Measurements from ENCODE around the gene FNBP1.

DNA sequence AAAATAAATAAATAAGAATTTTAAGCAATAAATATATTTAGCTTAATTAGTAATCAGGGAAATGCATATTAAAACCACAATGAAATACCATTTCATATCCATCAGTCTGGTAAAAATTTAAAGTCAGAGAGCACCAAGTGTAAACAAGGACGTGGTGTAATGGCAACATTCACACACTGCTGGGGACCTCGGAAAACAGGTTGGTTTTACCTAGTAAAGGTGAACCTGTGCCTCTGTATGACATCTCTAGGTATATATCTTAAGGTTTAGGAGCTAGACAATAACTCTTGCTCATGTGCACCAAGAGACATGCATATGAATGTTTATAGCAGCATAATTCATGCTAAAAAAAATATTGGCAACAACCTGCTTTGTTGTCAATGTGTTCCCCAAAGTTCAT is 29.7 kb downstream of the FNBP1 start:
- TF ChIP-seq BHLHE40 (IDR thresholded peaks at IDR 0.05; ENCODE audit: low read length): no peak
- no peak for TF ChIP-seq TCF7 (IDR thresholded peaks at IDR 0.05; ENCODE audit: low read depth)
- TF ChIP-seq, protein P1, sequence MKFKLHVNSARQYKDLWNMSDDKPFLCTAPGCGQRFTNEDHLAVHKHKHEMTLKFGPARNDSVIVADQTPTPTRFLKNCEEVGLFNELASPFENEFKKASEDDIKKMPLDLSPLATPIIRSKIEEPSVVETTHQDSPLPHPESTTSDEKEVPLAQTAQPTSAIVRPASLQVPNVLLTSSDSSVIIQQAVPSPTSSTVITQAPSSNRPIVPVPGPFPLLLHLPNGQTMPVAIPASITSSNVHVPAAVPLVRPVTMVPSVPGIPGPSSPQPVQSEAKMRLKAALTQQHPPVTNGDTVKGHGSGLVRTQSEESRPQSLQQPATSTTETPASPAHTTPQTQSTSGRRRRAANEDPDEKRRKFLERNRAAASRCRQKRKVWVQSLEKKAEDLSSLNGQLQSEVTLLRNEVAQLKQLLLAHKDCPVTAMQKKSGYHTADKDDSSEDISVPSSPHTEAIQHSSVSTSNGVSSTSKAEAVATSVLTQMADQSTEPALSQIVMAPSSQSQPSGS (CRISPR knock-in tag; IDR thresholded peaks at IDR 0.05): no peak
- TF ChIP-seq FOXA1 (IDR thresholded peaks at IDR 0.05): no peak
- no peak for TF ChIP-seq FOXA1 (CRISPR knock-in tag; IDR thresholded peaks at IDR 0.05)
- TF ChIP-seq CHCHD3 (CRISPR knock-in tag; IDR thresholded peaks at IDR 0.05): no peak
- TF ChIP-seq, protein P2, sequence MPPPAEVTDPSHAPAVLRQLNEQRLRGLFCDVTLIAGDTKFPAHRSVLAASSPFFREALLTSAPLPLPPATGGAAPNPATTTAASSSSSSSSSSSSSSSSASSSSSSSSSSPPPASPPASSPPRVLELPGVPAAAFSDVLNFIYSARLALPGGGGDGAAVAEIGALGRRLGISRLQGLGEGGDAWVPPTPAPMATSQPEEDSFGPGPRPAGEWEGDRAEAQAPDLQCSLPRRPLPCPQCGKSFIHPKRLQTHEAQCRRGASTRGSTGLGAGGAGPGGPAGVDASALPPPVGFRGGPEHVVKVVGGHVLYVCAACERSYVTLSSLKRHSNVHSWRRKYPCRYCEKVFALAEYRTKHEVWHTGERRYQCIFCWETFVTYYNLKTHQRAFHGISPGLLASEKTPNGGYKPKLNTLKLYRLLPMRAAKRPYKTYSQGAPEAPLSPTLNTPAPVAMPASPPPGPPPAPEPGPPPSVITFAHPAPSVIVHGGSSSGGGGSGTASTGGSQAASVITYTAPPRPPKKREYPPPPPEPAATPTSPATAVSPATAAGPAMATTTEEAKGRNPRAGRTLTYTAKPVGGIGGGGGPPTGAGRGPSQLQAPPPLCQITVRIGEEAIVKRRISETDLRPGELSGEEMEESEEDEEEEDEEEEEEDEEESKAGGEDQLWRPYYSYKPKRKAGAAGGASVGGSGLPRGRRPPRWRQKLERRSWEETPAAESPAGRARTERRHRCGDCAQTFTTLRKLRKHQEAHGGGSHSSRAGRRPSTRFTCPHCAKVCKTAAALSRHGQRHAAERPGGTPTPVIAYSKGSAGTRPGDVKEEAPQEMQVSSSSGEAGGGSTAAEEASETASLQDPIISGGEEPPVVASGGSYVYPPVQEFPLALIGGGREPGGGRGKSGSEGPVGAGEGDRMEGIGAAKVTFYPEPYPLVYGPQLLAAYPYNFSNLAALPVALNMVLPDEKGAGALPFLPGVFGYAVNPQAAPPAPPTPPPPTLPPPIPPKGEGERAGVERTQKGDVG (CRISPR knock-in tag; IDR thresholded peaks at IDR 0.05; ENCODE audit: borderline replicate concordance): no peak
- no peak for TF ChIP-seq FOXK2 (IDR thresholded peaks at IDR 0.05)
- no peak for TF ChIP-seq PPARG (CRISPR knock-in tag; conservative IDR thresholded peaks at IDR 0.05)
- no peak for TF ChIP-seq ZNF788 (CRISPR knock-in tag; IDR thresholded peaks at IDR 0.05; ENCODE audit: borderline replicate concordance)
- TF ChIP-seq, protein P3, sequence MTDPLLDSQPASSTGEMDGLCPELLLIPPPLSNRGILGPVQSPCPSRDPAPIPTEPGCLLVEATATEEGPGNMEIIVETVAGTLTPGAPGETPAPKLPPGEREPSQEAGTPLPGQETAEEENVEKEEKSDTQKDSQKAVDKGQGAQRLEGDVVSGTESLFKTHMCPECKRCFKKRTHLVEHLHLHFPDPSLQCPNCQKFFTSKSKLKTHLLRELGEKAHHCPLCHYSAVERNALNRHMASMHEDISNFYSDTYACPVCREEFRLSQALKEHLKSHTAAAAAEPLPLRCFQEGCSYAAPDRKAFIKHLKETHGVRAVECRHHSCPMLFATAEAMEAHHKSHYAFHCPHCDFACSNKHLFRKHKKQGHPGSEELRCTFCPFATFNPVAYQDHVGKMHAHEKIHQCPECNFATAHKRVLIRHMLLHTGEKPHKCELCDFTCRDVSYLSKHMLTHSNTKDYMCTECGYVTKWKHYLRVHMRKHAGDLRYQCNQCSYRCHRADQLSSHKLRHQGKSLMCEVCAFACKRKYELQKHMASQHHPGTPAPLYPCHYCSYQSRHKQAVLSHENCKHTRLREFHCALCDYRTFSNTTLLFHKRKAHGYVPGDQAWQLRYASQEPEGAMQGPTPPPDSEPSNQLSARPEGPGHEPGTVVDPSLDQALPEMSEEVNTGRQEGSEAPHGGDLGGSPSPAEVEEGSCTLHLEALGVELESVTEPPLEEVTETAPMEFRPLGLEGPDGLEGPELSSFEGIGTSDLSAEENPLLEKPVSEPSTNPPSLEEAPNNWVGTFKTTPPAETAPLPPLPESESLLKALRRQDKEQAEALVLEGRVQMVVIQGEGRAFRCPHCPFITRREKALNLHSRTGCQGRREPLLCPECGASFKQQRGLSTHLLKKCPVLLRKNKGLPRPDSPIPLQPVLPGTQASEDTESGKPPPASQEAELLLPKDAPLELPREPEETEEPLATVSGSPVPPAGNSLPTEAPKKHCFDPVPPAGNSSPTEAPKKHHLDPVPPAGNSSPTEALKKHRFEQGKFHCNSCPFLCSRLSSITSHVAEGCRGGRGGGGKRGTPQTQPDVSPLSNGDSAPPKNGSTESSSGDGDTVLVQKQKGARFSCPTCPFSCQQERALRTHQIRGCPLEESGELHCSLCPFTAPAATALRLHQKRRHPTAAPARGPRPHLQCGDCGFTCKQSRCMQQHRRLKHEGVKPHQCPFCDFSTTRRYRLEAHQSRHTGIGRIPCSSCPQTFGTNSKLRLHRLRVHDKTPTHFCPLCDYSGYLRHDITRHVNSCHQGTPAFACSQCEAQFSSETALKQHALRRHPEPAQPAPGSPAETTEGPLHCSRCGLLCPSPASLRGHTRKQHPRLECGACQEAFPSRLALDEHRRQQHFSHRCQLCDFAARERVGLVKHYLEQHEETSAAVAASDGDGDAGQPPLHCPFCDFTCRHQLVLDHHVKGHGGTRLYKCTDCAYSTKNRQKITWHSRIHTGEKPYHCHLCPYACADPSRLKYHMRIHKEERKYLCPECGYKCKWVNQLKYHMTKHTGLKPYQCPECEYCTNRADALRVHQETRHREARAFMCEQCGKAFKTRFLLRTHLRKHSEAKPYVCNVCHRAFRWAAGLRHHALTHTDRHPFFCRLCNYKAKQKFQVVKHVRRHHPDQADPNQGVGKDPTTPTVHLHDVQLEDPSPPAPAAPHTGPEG (CRISPR knock-in tag; IDR thresholded peaks at IDR 0.05): no peak
- TF ChIP-seq, protein P4, sequence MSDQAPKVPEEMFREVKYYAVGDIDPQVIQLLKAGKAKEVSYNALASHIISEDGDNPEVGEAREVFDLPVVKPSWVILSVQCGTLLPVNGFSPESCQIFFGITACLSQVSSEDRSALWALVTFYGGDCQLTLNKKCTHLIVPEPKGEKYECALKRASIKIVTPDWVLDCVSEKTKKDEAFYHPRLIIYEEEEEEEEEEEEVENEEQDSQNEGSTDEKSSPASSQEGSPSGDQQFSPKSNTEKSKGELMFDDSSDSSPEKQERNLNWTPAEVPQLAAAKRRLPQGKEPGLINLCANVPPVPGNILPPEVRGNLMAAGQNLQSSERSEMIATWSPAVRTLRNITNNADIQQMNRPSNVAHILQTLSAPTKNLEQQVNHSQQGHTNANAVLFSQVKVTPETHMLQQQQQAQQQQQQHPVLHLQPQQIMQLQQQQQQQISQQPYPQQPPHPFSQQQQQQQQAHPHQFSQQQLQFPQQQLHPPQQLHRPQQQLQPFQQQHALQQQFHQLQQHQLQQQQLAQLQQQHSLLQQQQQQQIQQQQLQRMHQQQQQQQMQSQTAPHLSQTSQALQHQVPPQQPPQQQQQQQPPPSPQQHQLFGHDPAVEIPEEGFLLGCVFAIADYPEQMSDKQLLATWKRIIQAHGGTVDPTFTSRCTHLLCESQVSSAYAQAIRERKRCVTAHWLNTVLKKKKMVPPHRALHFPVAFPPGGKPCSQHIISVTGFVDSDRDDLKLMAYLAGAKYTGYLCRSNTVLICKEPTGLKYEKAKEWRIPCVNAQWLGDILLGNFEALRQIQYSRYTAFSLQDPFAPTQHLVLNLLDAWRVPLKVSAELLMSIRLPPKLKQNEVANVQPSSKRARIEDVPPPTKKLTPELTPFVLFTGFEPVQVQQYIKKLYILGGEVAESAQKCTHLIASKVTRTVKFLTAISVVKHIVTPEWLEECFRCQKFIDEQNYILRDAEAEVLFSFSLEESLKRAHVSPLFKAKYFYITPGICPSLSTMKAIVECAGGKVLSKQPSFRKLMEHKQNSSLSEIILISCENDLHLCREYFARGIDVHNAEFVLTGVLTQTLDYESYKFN (CRISPR knock-in tag; conservative IDR thresholded peaks at IDR 0.05): no peak
- no peak for TF ChIP-seq GTF2F1 (IDR thresholded peaks at IDR 0.05; ENCODE audit: low read length)
- no peak for TF ChIP-seq RARG (CRISPR knock-in tag; IDR thresholded peaks at IDR 0.05; ENCODE audit: low read depth)
- no peak for TF ChIP-seq JUNB (CRISPR knock-in tag; IDR thresholded peaks at IDR 0.05; ENCODE audit: borderline replicate concordance)
